ENCODE measurements around the gene FERMT1.

The FERMT1 gene

GRCh38 chr20:6122873-6123648 is at the start of gene FERMT1:
TSS of gene FERMT1 (minus strand) at chr20:6123030. CDS start at chr20:6119554, 3,476 bp downstream.
- DNase-seq, result peak in 40 of 56 donors; percentile 10 to 77 (median 29)

GRCh38 chr20:6169251-6169650 is 46.4 kb upstream of the FERMT1 start:
- no peak for DNase-seq

GRCh38 chr20:6168204-6168603 is 45.4 kb upstream of the FERMT1 start:
- no peak for DNase-seq

- no peak for DNase-seq
Observed at GRCh38 chr20:6165346-6165745, 42.5 kb upstream of the FERMT1 start.

GRCh38 chr20:6164421-6165341 is 41.9 kb upstream of the FERMT1 start:
- DNase-seq, result peak in 4 of 56 donors; percentile 7 to 14 (median 10)

GRCh38 chr20:6160736-6161135 is 37.9 kb upstream of the FERMT1 start:
- no peak for DNase-seq

- DNase-seq, result no peak
Observed at GRCh38 chr20:6157345-6157744, 34.5 kb upstream of the FERMT1 start.

GRCh38 chr20:6152777-6153176 is 29.9 kb upstream of the FERMT1 start:
- no peak for DNase-seq

- no peak for DNase-seq
Observed at GRCh38 chr20:6148073-6148472, 25.2 kb upstream of the FERMT1 start.

GRCh38 chr20:6142348-6142993 is 19.6 kb upstream of the FERMT1 start:
- DNase-seq, result peak in 29 of 56 donors; percentile 1 to 70 (median 20)

- DNase-seq, result no peak
Observed at GRCh38 chr20:6140947-6141346, 18.1 kb upstream of the FERMT1 start.

- DNase-seq, result no peak
Observed at GRCh38 chr20:6135347-6135746, 12.5 kb upstream of the FERMT1 start.

- DNase-seq, result no peak
Observed at GRCh38 chr20:6134592-6134991, 11.8 kb upstream of the FERMT1 start.

- DNase-seq, result no peak
Observed at GRCh38 chr20:6130045-6130444, 7.2 kb upstream of the FERMT1 start.

- DNase-seq, result no peak
Observed at GRCh38 chr20:6127825-6128224, 5.0 kb upstream of the FERMT1 start.

GRCh38 chr20:6126846-6127245 is 4.0 kb upstream of the FERMT1 start:
- DNase-seq, result no peak

- no peak for DNase-seq
Observed at GRCh38 chr20:6123649-6124014, 802 bp upstream of the FERMT1 start.

- DNase-seq, result peak in 5 of 56 donors; percentile 5 to 34 (median 13)
Observed at GRCh38 chr20:6122111-6122872, 538 bp downstream of the FERMT1 start.

GRCh38 chr20:6121504-6121903 is 1.3 kb downstream of the FERMT1 start:
- DNase-seq, result no peak

- no peak for DNase-seq
Observed at GRCh38 chr20:6120491-6120988, 2.3 kb downstream of the FERMT1 start.

GRCh38 chr20:6116758-6117157 is 6.1 kb downstream of the FERMT1 start:
- no peak for DNase-seq

Data from nucleus accumbens (tissue), 56 donors.